Measurements from ENCODE around the gene SLU7. TPM values are rescaled to one million over a fixed set of nuclear protein-coding genes. Genes with fewer than 3 reads are reported as not detected.

The SLU7 gene
- total RNA-seq, 2 experiments from 2014 or later = 32.2 to 46.2 TPM

DNA sequence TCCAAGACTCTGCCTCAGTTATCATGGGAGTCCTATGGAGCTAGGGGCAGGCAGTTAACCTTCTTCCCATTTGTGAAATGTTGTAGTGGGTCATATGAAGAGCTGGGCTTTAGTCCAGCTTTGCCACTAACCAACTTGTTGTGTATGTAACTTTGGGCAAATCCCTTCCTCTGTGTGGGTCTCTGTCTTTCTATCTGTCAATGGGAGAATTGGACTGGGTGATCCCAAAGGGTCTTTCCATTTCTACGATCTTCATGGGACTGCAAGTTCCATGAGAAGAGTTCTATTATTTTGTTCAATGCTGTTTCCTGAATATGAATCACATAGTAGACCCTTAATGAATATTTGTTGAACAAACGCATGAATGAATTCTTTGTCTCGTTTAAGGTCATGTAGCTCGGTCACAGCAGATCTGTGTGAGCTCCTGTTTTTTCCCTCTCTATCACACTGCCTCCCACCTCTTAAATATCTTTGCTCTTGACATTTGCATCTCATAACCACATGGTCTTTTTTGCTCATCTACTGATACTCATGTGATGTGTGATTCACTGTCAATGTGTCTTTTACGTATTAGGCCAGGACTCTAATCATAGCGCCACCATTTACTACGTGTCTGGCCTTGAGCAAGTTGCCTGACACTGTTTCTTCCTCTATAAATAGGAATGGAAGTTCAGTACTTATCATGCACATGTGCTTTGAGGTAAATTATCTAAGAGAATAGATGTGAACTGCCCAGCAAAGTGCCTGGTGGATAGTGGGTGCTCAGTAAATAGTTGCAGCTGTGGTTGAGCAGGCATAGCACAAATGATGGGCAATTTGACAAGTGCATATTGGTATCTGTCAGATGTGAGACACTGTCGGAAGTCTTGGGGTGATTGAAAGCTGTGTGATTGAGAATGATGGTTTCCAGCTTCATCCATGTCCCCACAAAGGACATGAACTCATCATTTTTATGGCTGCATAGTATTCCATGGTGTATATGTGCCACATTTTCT is 40.2 kb upstream of the SLU7 start:
- ChIA-PET CTCF (ENCODE audit: unreplicated experiment) (interaction anchor here (1.3 kb wide), 1 partner anchor 20 kb away, joined by 3 read pairs; no protein-coding TSS in a partner anchor), POLR2A (interaction anchor here (0.6 to 1.0 kb wide), 4 partner anchors 8 to 80 kb away, joined by 3 to 5 read pairs (median 3); no protein-coding TSS in a partner anchor)
- H3K4me2 ChIP-seq (ENCODE audit: low read length) = no peak overlapping the region
- no peak overlapping the region for H3K4me3 ChIP-seq (ENCODE audit: low read depth, low read length, poor library complexity, severe bottlenecking)
- TF ChIP-seq, protein P1, sequence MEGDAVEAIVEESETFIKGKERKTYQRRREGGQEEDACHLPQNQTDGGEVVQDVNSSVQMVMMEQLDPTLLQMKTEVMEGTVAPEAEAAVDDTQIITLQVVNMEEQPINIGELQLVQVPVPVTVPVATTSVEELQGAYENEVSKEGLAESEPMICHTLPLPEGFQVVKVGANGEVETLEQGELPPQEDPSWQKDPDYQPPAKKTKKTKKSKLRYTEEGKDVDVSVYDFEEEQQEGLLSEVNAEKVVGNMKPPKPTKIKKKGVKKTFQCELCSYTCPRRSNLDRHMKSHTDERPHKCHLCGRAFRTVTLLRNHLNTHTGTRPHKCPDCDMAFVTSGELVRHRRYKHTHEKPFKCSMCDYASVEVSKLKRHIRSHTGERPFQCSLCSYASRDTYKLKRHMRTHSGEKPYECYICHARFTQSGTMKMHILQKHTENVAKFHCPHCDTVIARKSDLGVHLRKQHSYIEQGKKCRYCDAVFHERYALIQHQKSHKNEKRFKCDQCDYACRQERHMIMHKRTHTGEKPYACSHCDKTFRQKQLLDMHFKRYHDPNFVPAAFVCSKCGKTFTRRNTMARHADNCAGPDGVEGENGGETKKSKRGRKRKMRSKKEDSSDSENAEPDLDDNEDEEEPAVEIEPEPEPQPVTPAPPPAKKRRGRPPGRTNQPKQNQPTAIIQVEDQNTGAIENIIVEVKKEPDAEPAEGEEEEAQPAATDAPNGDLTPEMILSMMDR (conservative IDR thresholded peaks at IDR 0.05; ENCODE audit: low read length) = no peak
- TF ChIP-seq EZH2phosphoT487 (IDR thresholded peaks at IDR 0.05; ENCODE audit: borderline replicate concordance, low read depth, low read length) = no peak
- no peak for DNase-seq (ENCODE audit: low spot score)
- no peaks in the 10 kb centered on the region for H3K9me2 ChIP-seq (ENCODE audit: insufficient read depth, low read length)
- no TSS peak for BruUV-seq (replicated peaks)
- H3K79me2 ChIP-seq (ENCODE audit: insufficient read depth, low read depth, low read length) = no peaks in the 10 kb centered on the region
- H4K20me1 ChIP-seq (ENCODE audit: insufficient read depth, low read length) = no peaks in the 10 kb centered on the region
- intact Hi-C loops (cut with micrococcal nuclease; ENCODE audit: unreplicated experiment) = no loop called here
- no peaks in the 10 kb centered on the region for H3K36me3 ChIP-seq (ENCODE audit: insufficient read depth, low read length)
- no peak overlapping the region for H2AFZ ChIP-seq (ENCODE audit: low read length)
- H3K4me1 ChIP-seq (ENCODE audit: insufficient read depth, low read length, poor library complexity, severe bottlenecking) = peaks cover 4% of the 10 kb centered on the region
- H3K9me3 ChIP-seq (ENCODE audit: low read length) = no peaks in the 10 kb centered on the region
- H3K27ac ChIP-seq (ENCODE audit: low read depth, low read length, poor library complexity, severe bottlenecking) = no peak overlapping the region

DNA sequence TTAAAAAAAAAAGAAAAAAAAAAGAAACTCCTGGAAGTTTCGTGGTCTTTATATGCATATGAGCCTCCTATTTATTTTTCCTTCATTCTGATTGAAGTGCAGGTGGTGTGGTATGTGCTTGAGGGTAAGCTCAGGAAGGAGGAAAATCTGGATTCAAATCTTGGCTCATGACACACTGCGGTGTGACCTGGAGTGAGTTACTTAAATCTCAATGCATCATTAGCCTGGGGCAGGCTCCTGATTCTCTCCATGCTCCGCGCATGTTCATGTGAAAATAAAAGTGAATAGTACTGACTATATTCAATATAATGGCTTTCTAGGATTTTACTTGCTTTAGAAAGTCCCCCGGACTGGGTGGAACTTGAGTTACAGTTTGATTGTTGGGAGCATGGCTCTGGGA is 38.4 kb upstream of the SLU7 start:
- no peaks in the 10 kb centered on the region for H3K79me2 ChIP-seq (ENCODE audit: insufficient read depth, low read depth, low read length)
- no peak overlapping the region for H3K4me3 ChIP-seq (ENCODE audit: low read depth, low read length, poor library complexity, severe bottlenecking)
- H3K36me3 ChIP-seq (ENCODE audit: insufficient read depth, low read length) = no peaks in the 10 kb centered on the region
- no peak for DNase-seq (ENCODE audit: low spot score)
- no TSS peak for BruUV-seq (replicated peaks)
- intact Hi-C loops (cut with micrococcal nuclease; ENCODE audit: unreplicated experiment) = no loop called here
- no peak overlapping the region for H3K27ac ChIP-seq (ENCODE audit: low read depth, low read length, poor library complexity, severe bottlenecking)
- TF ChIP-seq, protein P1 (conservative IDR thresholded peaks at IDR 0.05; ENCODE audit: low read length) = no peak
- no peak for TF ChIP-seq EZH2phosphoT487 (IDR thresholded peaks at IDR 0.05; ENCODE audit: borderline replicate concordance, low read depth, low read length)
- CTCF ChIA-PET (ENCODE audit: unreplicated experiment) = no interaction called here
- H3K9me3 ChIP-seq (ENCODE audit: low read length) = no peaks in the 10 kb centered on the region
- POLR2A ChIA-PET = no interaction called here
- no peak overlapping the region for H3K4me2 ChIP-seq (ENCODE audit: low read length)
- no peak overlapping the region for H2AFZ ChIP-seq (ENCODE audit: low read length)
- no peaks in the 10 kb centered on the region for H4K20me1 ChIP-seq (ENCODE audit: insufficient read depth, low read length)
- H3K4me1 ChIP-seq (ENCODE audit: insufficient read depth, low read length, poor library complexity, severe bottlenecking) = no peaks in the 10 kb centered on the region
- H3K9me2 ChIP-seq (ENCODE audit: insufficient read depth, low read length) = no peaks in the 10 kb centered on the region; the same call in 1 of the 2 replicates

All from OCI-LY7 (cell line).